ENCODE data around the gene ATP8A1. TPM values are rescaled to one million over a fixed set of nuclear protein-coding genes. Genes with fewer than 3 reads are reported as not detected.

ATP8A1 gene
- polyA plus RNA-seq, 4 donors, result 5.1 to 90.1 (median 9.4) TPM

Other genes with a start within 250 kb of the ATP8A1 start
- gene GRXCR1, start 235.6 kb upstream of the ATP8A1 start, polyA plus RNA-seq, result not detected